GM18858 (cell line): ENCODE data around the gene PGPEP1.
"Not testable (repeated sequence)": the region's sequence is repeated elsewhere in the genome, so short reads cannot be mapped to it uniquely, and the experiment has no call there.

ENCODE experiments used
- ATAC-seq: cut with Tn5 transposase; IDR thresholded peaks from one replicate; pipeline ENCODE4 v1.9.1; 2021; ENCODE audit not compliant: unreplicated experiment

The PGPEP1 gene

DNA sequence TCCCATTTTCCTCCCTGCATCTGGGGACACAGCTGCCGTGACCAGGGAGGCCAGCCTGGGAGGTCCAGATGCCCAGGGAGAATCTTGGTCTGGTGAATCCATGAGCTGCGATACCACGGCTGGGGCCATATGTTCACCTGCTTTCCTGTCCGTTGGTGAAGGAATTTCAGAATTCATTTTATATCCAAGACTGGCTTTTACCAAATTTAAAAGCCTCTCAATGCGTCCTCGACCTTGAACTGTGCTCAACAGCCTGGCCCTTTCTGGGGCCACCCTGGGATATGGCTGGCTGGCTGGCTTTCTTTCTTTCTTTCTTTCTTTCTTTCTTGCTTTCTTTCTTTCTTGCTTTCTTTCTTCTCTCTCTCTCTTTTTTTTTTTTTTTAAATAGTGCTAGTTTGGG lies 23.4 kb downstream of the PGPEP1 start:
- ATAC-seq, result no peak

DNA sequence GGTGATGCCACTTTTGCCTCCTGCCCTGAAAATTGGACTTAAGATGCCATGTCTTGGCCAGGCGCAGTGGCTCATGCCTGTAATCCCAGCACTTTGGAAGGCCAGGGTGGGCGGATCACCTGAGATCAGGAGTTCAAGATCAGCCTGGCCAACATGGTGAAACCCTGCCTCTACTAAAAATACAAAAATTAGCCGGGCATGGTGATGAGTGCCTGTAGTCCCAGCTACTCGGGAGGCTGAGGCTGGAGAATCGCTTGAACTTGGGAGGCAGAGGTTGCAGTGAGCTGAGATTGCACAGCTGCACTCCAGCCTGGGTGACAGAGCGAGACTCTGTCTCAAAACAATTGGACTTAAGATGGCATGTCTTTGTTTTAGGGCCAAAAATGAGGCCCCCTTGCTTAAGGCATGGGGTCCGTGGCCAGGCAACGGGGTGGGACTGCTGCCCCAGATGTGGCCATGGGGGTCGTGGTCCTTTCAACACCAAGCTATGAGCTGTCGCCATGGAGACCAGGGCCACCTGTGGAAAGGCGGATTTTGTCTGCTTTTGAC lies 24.0 kb downstream of the PGPEP1 start:
- ATAC-seq, result not testable (repeated sequence)

DNA sequence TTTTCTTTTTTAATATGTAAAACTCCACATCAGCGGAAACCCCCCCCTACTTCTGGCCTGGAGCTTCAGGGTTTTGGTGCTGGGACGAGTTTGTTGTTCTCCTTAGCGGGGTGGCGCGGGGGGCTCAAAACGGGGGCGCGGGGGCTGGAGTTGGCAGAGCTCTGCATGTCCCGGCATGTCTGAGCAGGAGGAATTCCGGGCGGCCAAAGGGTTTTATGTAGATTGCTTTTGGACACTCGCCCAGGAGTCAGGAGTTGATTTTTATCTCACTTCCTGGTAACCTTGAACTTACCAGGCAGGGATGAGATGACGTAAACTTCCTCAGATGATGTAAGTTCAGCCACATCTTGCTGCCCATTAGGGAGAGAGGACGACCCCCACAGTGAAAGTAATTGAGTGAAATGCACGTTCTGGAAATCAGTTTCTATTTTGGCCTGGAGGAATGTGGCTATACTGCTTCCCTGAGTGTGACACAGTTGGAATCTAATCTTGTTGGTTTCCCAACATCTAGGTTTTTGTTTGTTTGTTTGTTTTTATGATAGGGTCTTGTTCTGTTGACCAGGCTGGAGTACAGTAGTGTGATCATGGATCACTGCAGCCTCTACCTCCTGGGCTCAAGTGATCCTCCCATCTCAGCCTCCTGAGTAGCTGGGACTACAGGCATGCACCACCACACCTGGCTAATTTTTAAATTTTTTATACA lies 24.6 kb downstream of the PGPEP1 start:
- no peak for ATAC-seq

DNA sequence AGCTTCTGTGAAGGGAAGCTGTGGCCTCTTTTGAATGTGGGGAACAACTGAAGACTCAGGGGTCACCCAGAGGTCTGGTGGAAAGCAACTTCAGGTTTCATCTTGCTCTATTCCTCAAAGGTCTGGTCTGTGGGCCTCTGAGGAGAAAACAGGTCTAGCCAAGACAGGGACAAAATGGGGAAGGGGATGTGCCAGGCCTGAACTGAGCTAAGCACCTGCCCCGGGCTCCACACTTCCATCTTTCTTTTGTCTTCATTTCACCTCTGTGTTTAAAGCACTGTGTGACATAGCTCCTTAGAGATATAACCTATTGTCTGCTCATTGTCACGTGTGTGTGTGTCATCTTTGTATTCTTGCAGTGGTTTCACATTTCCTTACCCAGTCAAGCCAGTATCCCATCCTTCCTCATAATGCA lies 25.6 kb downstream of the PGPEP1 start:
- ATAC-seq, result no peak

DNA sequence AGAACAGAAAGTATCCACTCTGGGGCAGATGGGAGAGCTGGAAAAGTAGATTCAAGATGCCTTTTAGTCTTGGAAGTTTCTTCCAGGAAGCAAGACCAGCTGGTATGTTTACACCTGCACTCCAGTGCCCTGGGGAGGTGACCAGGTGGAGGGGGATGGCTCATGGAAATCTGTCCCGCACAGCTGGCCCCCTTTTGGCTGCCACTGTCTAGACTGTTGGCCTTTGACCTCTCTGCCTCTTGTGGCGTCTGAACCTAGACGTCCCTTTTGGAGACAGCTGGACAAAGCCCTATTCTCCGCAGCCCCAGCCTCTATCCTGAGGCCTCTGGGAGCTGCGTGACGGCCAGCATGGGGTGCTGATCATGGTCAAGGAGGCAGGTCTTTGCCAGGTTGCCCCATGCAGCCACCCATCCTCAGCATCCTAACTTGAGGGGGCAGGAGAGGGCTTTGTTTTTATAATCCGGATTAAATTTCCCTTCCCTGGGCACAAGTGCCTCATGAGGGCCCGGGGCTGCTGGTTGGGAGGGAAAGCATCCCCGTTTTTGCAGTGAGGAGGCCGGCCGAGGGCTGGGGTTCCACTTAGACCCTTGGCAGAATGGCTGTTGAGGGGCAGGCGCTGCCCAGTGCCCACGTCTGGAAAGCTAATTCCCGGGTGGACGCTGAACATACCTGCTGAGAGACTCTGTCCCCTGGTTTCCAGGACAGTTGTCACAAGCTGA lies 28.3 kb downstream of the PGPEP1 start:
- ATAC-seq, result no peak

DNA sequence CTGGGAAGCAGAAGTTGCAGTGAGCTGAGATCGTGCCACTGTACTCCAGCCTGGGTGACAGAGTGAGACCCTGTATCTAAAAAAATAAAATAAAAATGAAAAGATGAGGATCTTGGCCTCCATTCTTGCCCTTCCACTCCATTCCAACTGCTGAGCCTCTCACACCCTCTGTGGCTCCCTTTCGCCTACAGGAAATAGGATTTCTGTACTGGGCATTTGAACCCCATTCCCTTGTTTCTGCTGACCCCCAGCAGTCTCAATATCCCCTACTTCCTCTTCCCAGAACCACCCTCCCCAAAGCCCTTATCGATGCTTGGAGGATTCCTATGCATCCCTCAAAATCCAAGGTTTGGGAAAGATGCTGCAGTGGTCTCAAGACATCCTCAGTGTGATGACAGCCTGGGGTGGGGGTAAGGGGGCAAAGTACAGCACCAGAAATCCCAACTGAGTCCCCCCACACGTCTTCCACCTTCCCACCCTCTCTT lies 33.1 kb downstream of the PGPEP1 start:
- ATAC-seq, result no peak

DNA sequence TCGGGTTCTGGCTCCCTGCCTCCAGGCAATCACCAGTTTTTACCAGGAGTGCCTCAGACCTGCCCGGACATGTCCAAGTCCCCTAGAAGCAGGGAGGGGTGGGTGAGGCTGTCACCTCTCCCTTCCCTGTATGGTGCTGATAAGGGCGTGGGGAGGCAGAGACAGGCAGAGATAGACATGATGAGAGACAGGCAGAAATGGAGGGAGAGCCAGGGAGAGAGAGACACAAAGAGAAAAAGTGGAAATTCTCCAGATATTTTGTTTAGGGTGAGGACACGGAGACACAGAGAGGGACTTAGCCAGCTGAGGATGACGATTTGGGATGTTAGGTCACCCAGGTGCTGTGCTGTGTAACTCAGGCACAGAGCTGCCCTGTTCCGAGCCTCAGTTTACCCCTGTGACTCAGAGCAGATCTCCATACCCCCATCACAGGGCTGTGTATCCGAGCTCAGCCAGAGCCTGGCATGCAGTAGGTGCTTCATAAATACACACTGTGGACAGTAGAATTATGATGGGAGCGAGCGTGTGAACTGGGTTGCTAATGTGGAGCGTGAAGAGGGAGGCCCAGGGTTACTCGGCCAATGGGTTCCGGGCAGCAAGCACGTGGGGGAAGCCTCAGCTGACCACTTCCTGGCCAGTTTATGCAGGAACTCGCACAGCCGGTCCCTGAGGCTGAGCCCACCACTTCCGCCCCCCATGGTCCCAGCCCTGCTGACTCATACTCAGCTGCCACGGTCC lies 33.7 kb downstream of the PGPEP1 start:
- ATAC-seq, result no peak

DNA sequence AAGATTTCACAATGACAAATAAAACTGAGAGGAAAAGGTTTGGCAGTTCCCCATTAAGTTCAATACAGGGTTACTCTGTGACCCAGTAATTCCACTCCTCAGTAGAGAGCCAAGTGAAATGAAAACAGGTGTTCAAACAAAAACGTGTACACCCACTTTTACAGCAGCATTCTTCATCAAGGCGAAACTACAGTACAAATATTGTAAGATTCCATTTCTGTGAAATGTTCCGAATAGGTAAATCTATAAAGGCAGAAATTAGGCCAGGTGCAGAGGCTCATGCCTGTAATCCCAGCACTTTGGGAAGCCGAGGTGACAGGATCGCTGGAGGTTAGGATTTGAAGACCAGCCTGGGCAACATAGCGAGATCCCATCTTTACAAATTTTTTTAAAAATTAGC lies 36.6 kb downstream of the PGPEP1 start:
- no peak for ATAC-seq

DNA sequence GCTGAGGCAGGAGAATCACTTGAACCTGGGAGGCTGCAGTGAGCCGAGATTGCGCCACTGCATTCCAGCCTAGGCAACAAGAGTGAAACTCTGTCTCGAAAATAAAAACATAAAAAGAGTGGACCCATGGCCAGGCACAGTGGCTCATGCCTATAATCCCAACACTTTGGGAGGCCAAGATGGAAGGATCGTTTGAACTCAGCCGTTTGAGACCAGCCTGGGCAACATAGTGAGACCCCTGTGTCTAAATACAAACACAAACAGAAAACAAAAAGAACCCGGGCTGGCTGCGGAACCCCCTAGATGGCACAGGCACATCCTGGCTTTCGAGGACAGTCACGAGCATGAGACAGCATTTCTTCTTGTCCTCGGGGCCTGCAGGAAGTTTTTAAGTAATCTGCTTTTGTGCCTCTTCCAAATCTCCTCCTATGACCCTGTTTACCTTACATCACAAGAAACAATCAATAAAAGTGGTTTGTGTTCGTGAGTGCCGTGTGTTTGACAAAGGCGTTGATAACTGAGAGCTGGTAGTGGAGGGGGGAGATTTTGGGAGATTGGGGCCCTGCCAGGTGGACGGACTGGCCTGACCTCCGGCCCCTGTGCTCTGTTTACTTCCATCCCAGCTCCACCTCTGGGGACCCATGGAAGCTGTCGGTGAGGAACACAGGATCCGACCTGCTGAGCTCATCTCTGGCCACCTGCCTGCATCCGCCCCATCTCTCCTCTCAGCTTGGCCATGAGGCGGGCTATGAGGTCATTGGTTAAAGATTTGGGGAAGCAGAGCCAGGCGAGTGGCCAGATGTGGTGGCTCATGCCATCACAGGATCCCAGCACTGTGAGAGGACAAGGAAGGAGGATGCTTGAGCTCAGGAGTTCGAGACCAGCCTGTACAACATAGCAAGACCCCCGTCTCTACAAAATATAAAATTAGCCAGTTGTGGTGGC lies 39.7 kb downstream of the PGPEP1 start:
- ATAC-seq, result no peak

DNA sequence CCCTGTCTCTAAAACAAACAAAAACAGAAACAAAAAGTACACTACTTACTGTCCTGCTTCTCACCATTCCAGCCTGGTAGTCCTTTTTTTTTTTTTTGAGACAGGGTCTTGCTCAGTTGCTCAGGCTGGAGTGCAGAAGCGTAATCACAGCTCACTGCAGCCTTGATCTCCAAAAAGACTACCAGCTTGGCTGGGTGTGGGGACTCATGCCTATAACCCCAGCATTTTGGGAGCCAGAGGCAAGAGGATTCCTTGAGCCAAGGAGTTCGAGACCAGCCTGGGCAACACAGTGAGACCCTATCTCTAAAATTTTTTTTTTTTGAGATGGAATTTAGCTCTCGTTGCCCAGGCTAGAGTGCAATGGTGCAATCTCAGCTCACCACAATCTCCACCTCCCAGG lies 40.4 kb downstream of the PGPEP1 start:
- ATAC-seq, result no peak

DNA sequence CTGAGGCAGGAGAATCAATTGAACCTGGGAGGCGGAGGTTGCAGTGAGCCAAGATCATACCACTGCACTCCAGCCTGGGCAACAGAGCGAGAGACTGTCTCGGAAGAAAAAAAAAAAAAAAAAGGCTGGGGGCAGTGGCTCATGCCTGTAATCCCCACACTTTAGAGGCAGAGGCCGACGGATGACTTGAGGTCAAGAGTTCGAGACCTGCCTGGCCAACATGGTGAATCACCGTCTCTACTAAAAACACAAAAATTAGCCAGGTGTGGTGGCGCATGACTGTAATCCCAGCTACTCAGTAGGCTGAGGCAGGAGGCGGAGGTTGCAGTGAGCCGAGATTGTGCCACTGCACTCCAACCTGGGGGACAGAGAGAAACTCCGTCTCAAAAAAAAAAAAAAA lies 43.2 kb downstream of the PGPEP1 start:
- not testable (repeated sequence) for ATAC-seq

DNA sequence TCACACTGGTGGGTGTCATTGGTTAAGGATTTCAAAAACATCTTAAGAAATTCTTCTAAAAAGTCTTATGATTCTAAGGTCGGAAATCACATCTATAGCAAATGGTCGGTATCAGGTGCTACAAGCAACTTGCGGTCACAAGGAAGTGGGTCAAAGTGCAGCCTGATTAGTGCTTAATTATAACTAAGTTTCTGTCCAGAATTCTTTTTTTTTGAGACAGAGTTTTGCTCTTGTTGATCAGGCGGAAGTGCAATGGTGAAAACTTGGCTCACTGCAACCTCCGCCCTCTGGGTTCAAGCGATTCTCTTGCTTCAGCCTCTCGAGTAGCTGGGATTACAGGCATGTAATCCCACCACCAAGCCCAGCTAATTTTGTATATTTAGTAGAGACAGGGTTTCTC lies 44.4 kb downstream of the PGPEP1 start:
- ATAC-seq, result no peak

DNA sequence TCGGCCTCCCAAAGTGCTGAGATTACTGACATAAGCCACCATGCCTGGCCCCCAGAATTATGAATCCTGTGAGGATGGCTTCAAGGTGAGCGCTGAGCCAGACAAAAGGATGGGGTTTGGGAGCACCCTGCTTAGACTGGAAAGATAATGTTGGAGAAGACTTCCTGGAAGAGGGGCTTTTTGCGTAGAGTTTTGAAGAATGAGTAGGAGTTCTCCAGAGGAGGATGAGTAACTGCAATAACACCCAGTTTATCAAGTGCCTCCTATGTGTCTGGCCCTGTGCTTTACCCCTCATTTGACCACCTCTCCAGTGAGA lies 44.9 kb downstream of the PGPEP1 start:
- no peak for ATAC-seq

DNA sequence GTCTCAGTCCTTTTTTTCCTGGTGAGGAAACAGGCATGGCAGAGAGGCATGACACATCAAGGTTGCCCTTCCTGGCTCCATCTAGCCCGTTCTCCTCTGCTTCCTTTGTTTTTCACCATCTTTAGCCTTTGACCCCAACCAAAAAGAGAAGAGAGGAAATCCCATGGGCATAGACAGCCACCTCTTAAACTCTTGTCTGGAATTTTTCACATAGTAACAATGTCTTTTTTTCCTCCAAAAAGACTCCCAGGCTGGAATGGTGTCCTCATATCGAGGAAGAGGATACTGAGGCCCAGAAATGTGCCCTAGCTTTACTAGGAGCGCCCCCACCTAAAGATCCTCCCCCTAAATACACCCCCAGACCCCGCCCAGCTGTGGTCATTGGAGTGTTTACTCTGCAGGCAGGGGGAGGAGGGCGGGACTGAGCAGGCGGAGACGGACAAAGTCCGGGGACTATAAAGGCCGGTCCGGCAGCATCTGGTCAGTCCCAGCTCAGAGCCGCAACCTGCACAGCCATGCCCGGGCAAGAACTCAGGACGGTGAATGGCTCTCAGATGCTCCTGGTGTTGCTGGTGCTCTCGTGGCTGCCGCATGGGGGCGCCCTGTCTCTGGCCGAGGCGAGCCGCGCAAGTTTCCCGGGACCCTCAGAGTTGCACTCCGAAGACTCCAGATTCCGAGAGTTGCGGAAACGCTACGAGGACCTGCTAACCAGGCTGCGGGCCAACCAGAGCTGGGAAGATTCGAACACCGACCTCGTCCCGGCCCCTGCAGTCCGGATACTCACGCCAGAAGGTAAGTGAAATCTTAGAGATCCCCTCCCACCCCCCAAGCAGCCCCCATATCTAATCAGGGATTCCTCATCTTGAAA lies 45.5 kb downstream of the PGPEP1 start, which contains the start of gene GDF15:
TSS of gene GDF15 (plus strand) at position 484 of the 868 bp plus-strand sequence. CDS start at position 516, 32 bp downstream.
- ATAC-seq, result no peak

DNA sequence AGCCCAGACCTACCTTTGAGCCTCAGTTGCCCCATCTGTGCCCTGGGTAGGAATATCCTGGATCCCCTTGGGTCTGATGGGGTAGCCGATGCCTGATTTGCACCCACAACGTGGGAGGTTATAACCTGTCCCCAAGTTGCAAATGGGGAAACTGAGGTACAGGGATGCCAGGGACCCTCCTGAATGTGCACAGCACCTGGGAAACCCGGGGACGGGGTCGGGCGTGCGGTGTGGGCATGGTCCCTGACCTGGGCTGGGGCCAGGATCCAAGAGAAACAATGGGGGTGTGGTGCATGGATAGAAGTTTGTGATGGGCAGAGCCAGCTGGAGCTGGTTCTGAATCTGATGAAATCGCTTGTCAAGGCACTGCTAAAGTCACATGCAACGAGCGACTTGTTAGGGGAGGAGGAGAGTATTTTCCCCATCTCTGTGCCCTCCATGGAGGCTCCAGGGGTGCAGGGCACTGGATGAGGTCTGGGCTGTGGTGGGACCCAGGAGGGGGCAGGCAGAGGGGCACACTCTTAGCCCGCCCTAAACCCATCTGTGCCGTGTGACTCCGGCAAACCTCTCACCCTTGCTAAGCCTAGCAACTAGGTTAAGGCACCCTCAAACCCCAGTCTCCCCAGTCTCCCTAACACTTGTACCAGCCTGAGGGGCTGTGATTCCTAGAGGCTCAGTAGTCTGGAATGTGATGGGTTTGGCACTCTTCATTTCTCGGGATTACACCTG lies 46.3 kb downstream of the PGPEP1 start:
- ATAC-seq, result no peak

DNA sequence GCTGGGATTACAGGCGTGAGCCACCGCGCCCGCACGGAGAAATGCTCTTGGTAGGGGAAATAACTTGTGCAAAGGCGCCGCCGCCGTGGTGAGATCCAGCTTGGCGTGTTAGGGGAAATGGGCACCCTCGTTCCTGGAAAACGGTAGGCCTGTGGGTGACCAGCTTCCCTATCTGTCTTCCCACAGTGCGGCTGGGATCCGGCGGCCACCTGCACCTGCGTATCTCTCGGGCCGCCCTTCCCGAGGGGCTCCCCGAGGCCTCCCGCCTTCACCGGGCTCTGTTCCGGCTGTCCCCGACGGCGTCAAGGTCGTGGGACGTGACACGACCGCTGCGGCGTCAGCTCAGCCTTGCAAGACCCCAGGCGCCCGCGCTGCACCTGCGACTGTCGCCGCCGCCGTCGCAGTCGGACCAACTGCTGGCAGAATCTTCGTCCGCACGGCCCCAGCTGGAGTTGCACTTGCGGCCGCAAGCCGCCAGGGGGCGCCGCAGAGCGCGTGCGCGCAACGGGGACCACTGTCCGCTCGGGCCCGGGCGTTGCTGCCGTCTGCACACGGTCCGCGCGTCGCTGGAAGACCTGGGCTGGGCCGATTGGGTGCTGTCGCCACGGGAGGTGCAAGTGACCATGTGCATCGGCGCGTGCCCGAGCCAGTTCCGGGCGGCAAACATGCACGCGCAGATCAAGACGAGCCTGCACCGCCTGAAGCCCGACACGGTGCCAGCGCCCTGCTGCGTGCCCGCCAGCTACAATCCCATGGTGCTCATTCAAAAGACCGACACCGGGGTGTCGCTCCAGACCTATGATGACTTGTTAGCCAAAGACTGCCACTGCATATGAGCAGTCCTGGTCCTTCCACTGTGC lies 47.9 kb downstream of the PGPEP1 start:
- ATAC-seq, result peak; percentile 51

DNA sequence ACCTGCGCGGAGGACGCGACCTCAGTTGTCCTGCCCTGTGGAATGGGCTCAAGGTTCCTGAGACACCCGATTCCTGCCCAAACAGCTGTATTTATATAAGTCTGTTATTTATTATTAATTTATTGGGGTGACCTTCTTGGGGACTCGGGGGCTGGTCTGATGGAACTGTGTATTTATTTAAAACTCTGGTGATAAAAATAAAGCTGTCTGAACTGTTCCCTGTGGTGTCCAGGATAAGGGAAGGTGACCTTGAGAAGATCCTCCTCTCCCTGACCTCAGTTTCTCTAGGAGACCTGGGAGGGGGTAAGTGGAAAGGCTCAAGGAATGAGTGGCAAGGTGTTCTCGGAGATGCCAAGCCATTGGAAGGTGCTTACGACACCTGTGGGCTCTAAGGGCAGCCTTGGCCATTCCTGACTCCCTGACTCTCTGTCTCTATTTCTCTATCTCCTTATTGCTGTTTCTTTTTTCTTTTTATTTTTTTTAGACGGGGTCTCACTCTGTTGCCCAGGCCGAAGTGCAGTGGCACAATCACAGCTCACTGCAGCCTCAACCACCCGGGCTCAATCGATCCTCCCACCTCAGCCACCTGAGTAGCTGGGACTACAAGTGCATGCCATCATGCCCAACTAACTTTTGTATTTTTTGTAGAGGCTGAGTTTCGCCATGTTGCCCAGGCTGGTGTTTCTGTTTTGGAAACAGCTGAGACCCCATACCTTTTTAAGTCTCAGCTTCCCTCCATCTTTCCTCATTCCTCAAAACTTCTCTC lies 48.7 kb downstream of the PGPEP1 start:
- ATAC-seq, result no peak
